Psoas muscle (tissue), 8 donors: Measurements from ENCODE around the gene RPL29. TPM values are rescaled to one million over a fixed set of nuclear protein-coding genes. Genes with fewer than 3 reads are reported as not detected.

Experiments used
- ATAC-seq, 4 donors: fragments of 200-7000 bp; cut with Tn5 transposase; one replicate each; pipeline ENCODE4 v1.9.1; 2020; ENCODE audit warnings: moderate library complexity in 3 of 4, mild to moderate bottlenecking in 2 of 4
- DNase-seq, 2 donors: peaks; one replicate each; pipeline ENCODE4 v3.0.0-alpha.2; 2020
- H3K27ac ChIP-seq: fragments of 200-600 bp; one replicate; pipeline ENCODE4 v1.8.0; 2022
- H3K27me3 ChIP-seq, 3 donors: fragments of 200-600 bp in 1 of 3; one replicate each; pipeline versions ENCODE4 v1.6.1 to v1.8.0; 2013 to 2022; ENCODE audit warnings: low read length in 2 of 3, mild to moderate bottlenecking in 2 of 3, moderate library complexity in 1 of 3; ENCODE audit not compliant: insufficient read depth in 3 of 3
- H3K36me3 ChIP-seq, 2 donors: fragments of 200-600 bp in 1 of 2; one replicate each; pipeline versions ENCODE4 v1.6.1 to v1.8.0; 2013 to 2022; ENCODE audit warnings: low read depth in 1 of 2, mild to moderate bottlenecking in 1 of 2, moderate library complexity in 1 of 2; ENCODE audit not compliant: insufficient read depth in 1 of 2
- H3K4me1 ChIP-seq: fragments of 200-600 bp; one replicate; pipeline ENCODE4 v1.8.0; 2022
- H3K4me3 ChIP-seq: fragments of 200-600 bp; one replicate; pipeline ENCODE4 v1.8.0; 2022; ENCODE audit warnings: mild to moderate bottlenecking
- H3K9me3 ChIP-seq: fragments of 200-600 bp; one replicate; pipeline ENCODE4 v1.8.0; 2022
- WGBS, 3 donors: extraction: QIAGEN DNeasy Blood & Tissue Kit; methylation state at CpG; one replicate each; pipeline versions ENCODE4 v1.1.6 to v1.1.7; 2013; 5-methylcytosine and 5-hydroxymethylcytosine counted together
- intact Hi-C, 2 donors: fragments of 100-400 bp; cut with DNase I; formaldehyde crosslinking; loops; one replicate each; pipeline versions ENCODE4 v1.11.0 to v1.14.2; 2022
- polyA plus RNA-seq, 3 donors: library from polyadenylated mRNA; stranded (reverse); fragments of 200-250 nt; gene quantifications; one replicate each; pipeline ENCODE4 v1.2.3, GENCODE V29; 2013
- total RNA-seq, 4 donors: library from RNA; stranded (reverse); fragmentation: NEBNext Ultra II Directional in 2 of 4; extraction: Animal tissue kit (Norgen Biotek cat#: 25700) in 2 of 4; gene quantifications; one replicate each; pipeline versions ENCODE4 v1.2.1 to v1.2.4, GENCODE V29; 2021 to 2023
- TF ChIP-seq, protein P1 (sequence below): fragments of 200-600 bp; IDR thresholded peaks from one replicate; pipeline ENCODE4 v1.8.0; 2022; ENCODE audit warnings: antibody characterized with exemption
- donor health status: healthy with polysubstance abuse.
- donor health status: DM: no; HTN: no; CAD: no; lungs with moderate emphysema.
- donor health status: Bipolar disorder and iron deficiency.
- donor health status: healthy.
- donor health status: DM: yes; HTN: yes; CAD: no.
- donor health status: DM: no; HTN: no; CAD: no.
- donor health status: DM: no; HTN: no; CAD: no.
- donor health status: DM: yes; HTN: yes; CAD: no.

RPL29 gene
- total and polyA plus RNA-seq, 7 donors, result 1,113 to 2,767 (median 1,294) TPM

- Histone ChIP-seq H3K36me3 (peaks cover 0 to 49% of the 10 kb centered on the region in 2 donors), H3K27me3 (no peaks in the 10 kb centered on the region), H3K9me3 (no peaks in the 10 kb centered on the region), H3K4me3 (no peak overlapping the region), H3K27ac (no peak overlapping the region), H3K4me1 (peaks cover 46% of the 10 kb centered on the region)
- WGBS, 3 donors, result 93 to 97% (median 97%) methylated on average over 7 of the region's 7 CpGs
- TF ChIP-seq, protein P1, sequence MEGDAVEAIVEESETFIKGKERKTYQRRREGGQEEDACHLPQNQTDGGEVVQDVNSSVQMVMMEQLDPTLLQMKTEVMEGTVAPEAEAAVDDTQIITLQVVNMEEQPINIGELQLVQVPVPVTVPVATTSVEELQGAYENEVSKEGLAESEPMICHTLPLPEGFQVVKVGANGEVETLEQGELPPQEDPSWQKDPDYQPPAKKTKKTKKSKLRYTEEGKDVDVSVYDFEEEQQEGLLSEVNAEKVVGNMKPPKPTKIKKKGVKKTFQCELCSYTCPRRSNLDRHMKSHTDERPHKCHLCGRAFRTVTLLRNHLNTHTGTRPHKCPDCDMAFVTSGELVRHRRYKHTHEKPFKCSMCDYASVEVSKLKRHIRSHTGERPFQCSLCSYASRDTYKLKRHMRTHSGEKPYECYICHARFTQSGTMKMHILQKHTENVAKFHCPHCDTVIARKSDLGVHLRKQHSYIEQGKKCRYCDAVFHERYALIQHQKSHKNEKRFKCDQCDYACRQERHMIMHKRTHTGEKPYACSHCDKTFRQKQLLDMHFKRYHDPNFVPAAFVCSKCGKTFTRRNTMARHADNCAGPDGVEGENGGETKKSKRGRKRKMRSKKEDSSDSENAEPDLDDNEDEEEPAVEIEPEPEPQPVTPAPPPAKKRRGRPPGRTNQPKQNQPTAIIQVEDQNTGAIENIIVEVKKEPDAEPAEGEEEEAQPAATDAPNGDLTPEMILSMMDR, result no peak
- intact Hi-C loops, result no loop called here
- no peak for ATAC-seq
- no peak for DNase-seq
Observed at GRCh38 chr3:51959651-51960050, 36.0 kb downstream of the RPL29 start.

GRCh38 chr3:51958603-51959521 lies 36.8 kb downstream of the RPL29 start:
- H3K9me3 ChIP-seq, result no peaks in the 10 kb centered on the region
- intact Hi-C loops, result no loop called here
- WGBS, 3 donors, result 92 to 95% (median 93%) methylated on average over 20 of the region's 20 CpGs
- peaks cover 0 to 49% of the 10 kb centered on the region in 2 donors for H3K36me3 ChIP-seq
- H3K27ac ChIP-seq, result no peak overlapping the region
- H3K27me3 ChIP-seq, result no peaks in the 10 kb centered on the region
- TF ChIP-seq, protein P1, result no peak
- no peak overlapping the region for H3K4me3 ChIP-seq
- H3K4me1 ChIP-seq, result peaks cover 38% of the 10 kb centered on the region
- ATAC-seq, result no peak
- DNase-seq, result no peak

DNA sequence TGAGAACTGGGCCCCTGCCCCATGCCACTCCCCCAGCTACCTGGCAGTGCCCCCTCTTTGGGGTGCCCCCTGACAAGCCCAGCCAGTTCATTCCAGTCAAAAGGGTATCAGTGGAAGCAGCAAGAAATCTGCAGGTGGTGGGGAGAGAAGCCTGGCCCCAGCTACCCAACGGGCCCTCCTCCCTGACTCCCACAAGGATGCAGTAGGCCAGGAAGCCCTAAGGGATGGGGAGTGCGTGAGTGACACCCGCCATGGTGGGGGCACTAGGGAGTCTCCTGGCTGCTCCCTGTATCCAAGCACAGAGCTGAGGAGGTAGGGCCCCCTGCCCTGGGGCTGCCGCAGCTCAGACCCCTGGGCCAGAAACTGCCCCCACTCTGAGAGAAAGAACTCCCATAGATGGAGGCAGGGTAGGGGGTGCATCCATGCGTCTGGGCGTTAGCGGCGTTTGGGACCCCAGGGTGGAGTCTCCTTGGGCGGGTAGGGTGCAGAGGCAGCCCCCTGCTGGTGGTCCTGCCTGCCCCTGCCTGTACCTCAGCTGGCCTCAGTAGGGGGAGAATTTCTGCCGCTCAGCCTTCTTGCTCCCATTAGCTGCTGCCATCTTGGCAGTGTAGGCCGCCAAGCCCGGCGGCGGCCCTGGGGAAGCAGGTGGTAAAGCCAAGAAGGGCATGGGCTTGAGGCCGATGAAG lies 38.0 kb downstream of the RPL29 start:
- TF ChIP-seq, protein P1, result no peak
- Histone ChIP-seq H3K9me3 (no peaks in the 10 kb centered on the region), H3K27ac (peak overlapping the region; percentile 82), H3K4me1 (peaks cover 26% of the 10 kb centered on the region), H3K27me3 (no peaks in the 10 kb centered on the region), H3K36me3 (peaks cover 0 to 49% of the 10 kb centered on the region in 2 donors), H3K4me3 (no peak overlapping the region)
- WGBS, 3 donors, result 88 to 90% (median 90%) methylated on average over 14 to 15 of the region's 15 CpGs
- intact Hi-C loops, result no loop called here
- ATAC-seq (no peak), DNase-seq (no peak)

DNA sequence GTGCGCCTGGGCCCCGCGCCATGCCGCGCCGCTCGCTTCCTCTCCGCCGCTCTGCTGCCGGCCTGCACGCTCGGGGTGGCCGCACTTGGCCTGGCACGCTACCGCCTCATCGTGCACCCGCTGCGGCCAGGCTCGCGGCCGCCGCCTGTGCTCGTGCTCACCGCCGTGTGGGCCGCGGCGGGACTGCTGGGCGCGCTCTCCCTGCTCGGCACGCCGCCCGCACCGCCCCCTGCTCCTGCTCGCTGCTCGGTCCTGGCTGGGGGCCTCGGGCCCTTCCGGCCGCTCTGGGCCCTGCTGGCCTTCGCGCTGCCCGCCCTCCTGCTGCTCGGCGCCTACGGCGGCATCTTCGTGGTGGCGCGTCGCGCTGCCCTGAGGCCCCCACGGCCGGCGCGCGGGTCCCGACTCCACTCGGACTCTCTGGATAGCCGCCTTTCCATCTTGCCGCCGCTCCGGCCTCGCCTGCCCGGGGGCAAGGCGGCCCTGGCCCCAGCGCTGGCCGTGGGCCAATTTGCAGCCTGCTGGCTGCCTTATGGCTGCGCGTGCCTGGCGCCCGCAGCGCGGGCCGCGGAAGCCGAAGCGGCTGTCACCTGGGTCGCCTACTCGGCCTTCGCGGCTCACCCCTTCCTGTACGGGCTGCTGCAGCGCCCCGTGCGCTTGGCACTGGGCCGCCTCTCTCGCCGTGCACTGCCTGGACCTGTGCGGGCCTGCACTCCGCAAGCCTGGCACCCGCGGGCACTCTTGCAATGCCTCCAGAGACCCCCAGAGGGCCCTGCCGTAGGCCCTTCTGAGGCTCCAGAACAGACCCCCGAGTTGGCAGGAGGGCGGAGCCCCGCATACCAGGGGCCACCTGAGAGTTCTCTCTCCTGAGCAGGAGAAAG lies 39.6 kb downstream of the RPL29 start:
- Histone ChIP-seq H3K4me3 (peak overlapping the region; percentile 66), H3K4me1 (peaks cover 16% of the 10 kb centered on the region), H3K36me3 (peaks cover 0 to 47% of the 10 kb centered on the region in 2 donors), H3K27me3 (no peaks in the 10 kb centered on the region), H3K9me3 (no peaks in the 10 kb centered on the region), H3K27ac (peak overlapping the region; percentile 82)
- TF ChIP-seq, protein P1, result peak; percentile 45
- WGBS, 3 donors, result 2 to 3% (median 3%) methylated on average over 64 to 97 of the region's 97 CpGs
- ATAC-seq, result peak; percentile 78 to 81 (median 80)
- DNase-seq, result peak; percentile 78 to 82
- intact Hi-C loops, result no loop called here
